Brain microvascular endothelial cell (primary cell): ENCODE results near the gene PATJ.
"Not testable (repeated sequence)": the region's sequence is repeated elsewhere in the genome, so short reads cannot be mapped to it uniquely, and the experiment has no call there.

Source experiments
- DNase-seq: peaks from one replicate; pipeline ENCODE4 v3.0.0-alpha.2; 2020
- H3K27ac ChIP-seq: fragments of 250-450 bp; sonication (Bioruptor Pico); 2 replicates; pipeline ENCODE4 v1.5.1; 2020; ENCODE audit warnings: mild to moderate bottlenecking, moderate library complexity
- H3K27me3 ChIP-seq: fragments of 250-450 bp; sonication (Bioruptor Pico); replicated peaks from 2 replicates; pipeline ENCODE4 v1.5.1; 2020; ENCODE audit warnings: mild to moderate bottlenecking
- H3K36me3 ChIP-seq: fragments of 250-450 bp; sonication (Bioruptor Pico); replicated peaks from 2 replicates; pipeline ENCODE4 v1.5.1; 2020; ENCODE audit warnings: mild to moderate bottlenecking
- H3K4me3 ChIP-seq: 2 replicates; pipeline ENCODE4 v1.5.1; 2011; ENCODE audit warnings: low read depth, mild to moderate bottlenecking, control low read depth, low read length, moderate library complexity
- in situ Hi-C: cut with HindIII; loops from 2 replicates; pipeline ENCODE4 v1.10.0; 2017; ENCODE audit warnings: low sequenced_read_pairs, low pct_ligation_motif_present
- TF ChIP-seq, protein P1 (sequence below): IDR thresholded peaks from 2 replicates; pipeline ENCODE4 v1.5.1; 2011; ENCODE audit warnings: low read depth, mild to moderate bottlenecking, moderate library complexity, low read length, control low read depth, inconsistent platforms; ENCODE audit errors: missing control alignments

PATJ gene

DNA sequence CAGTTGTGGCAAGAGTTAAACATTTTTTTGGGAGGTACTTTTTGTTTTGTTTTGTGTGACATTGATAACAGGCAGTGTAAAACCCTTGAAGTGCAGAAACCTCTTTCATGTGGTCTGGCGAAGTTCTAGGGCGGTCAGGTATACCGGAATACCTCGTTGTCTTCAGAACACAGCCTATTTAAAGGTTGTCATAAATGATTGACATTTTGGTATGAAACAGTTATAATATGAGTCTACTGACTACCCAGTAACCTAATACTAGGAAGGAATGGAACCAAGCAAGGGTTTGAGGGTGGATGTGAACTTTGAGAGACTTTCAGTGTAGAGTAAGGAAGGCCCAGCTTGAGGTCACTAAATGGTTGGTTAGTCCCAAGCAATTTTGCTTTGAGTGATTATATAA lies 40.5 kb downstream of the PATJ start:
- in situ Hi-C loops: no loop called here
- H3K27me3 ChIP-seq: no peaks in the 10 kb centered on the region
- H3K36me3 ChIP-seq: no peaks in the 10 kb centered on the region
- DNase-seq: no peak
- H3K27ac ChIP-seq: no peak overlapping the region
- TF ChIP-seq, protein P1, sequence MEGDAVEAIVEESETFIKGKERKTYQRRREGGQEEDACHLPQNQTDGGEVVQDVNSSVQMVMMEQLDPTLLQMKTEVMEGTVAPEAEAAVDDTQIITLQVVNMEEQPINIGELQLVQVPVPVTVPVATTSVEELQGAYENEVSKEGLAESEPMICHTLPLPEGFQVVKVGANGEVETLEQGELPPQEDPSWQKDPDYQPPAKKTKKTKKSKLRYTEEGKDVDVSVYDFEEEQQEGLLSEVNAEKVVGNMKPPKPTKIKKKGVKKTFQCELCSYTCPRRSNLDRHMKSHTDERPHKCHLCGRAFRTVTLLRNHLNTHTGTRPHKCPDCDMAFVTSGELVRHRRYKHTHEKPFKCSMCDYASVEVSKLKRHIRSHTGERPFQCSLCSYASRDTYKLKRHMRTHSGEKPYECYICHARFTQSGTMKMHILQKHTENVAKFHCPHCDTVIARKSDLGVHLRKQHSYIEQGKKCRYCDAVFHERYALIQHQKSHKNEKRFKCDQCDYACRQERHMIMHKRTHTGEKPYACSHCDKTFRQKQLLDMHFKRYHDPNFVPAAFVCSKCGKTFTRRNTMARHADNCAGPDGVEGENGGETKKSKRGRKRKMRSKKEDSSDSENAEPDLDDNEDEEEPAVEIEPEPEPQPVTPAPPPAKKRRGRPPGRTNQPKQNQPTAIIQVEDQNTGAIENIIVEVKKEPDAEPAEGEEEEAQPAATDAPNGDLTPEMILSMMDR: no peak
- no peak overlapping the region for H3K4me3 ChIP-seq

DNA sequence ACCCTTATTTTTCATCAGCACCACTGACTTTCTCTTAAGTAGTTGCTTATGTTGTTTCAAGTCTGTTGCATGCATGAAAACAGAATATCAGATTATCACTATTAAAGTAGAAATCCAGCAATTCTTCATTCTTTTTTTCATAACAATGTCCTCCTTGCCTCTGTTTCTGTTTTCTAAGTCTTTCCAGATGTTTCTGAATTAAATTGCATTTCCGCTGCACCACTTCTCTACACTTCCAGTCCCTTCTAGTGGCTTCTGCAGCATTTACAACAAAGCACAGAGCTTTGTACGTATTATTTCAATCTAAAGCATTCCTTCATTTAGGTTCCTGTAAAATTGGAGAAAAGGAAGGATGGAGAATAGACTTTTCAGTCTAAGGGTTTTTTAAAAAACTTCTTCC lies 42.4 kb downstream of the PATJ start:
- H3K27ac ChIP-seq: no peak overlapping the region
- H3K4me3 ChIP-seq: no peak overlapping the region
- H3K36me3 ChIP-seq: no peaks in the 10 kb centered on the region
- no peak for DNase-seq
- TF ChIP-seq, protein P1: no peak
- in situ Hi-C loops: no loop called here
- H3K27me3 ChIP-seq: no peaks in the 10 kb centered on the region

DNA sequence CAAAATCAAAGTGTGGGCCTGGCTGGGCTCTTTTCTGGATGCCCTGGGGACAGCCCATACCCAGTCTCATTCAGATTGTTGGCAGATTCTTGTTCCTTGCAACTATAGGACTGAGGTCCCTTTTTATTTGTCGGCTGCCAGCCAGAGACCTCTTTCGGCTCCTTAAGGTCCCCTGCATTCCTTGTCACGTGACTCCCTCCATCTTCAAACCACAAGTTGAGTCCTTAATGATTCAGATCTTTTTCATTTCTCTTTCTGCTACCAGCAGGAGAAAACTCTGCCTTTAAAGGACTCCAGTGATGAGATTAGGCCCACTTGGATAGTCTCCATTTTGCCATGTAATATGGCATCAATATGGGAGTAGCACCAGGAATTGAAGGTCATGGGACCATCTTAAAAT lies 48.6 kb downstream of the PATJ start:
- H3K27me3 ChIP-seq: no peaks in the 10 kb centered on the region
- TF ChIP-seq, protein P1: no peak
- H3K4me3 ChIP-seq: no peak overlapping the region
- no peaks in the 10 kb centered on the region for H3K36me3 ChIP-seq
- DNase-seq: no peak
- in situ Hi-C loops: no loop called here
- no peak overlapping the region for H3K27ac ChIP-seq

DNA sequence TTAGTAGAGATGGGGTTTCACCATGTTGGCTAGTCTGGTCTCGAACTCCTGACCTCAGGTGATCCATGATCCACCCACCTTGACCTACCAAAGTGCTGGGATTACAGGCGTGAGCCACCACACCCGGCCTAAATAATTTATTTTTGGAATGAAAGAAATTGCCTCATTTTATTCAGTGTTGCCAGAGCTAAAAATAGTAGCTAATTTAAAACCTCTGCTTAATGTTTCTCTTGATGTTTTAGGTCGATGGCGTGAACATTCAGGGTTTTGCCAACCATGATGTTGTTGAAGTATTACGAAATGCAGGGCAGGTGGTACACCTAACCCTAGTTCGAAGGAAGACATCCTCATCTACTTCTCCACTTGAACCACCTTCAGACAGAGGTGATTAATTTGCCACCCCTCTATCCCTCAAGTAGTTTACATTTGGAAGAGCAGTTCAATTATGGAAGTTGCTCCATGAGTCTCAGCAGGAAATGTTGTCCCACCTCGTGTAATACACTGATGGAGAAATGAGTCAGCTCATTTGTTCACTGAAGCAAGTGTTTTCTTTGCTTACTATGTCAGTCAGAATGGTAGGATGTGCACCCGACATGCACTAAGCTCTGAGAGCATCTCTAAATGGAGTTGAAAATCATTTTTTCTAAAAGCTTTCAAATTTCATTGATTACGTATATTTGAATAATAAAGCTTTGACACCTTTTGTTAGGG lies 54.9 kb downstream of the PATJ start:
- Histone ChIP-seq H3K27me3 (no peaks in the 10 kb centered on the region), H3K27ac (no peak overlapping the region), H3K36me3 (no peaks in the 10 kb centered on the region), H3K4me3 (no peak overlapping the region)
- in situ Hi-C loops: no loop called here
- TF ChIP-seq, protein P1: no peak
- peak; percentile 9 for DNase-seq

DNA sequence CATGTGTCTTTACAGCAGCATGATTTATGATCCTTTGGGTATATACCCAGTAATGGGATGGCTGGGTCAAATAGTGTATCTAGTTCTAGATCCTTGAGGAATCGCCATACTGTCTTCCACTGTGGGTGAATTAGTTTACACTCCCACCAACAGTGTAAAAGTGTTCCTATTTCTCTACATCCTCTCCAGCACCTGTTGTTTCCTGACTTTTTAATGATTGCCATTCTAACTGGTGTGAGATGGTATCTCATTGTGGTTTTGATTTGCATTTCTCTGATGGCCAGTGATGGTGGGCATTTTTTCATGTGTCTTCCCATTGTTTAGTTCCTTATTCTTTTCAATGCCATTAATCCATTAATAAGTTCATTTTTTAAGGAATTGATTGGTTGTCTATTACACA lies 58.8 kb downstream of the PATJ start:
- H3K4me3 ChIP-seq, H3K27ac ChIP-seq, DNase-seq, in situ Hi-C loops, H3K36me3 ChIP-seq, H3K27me3 ChIP-seq: not testable (repeated sequence)

DNA sequence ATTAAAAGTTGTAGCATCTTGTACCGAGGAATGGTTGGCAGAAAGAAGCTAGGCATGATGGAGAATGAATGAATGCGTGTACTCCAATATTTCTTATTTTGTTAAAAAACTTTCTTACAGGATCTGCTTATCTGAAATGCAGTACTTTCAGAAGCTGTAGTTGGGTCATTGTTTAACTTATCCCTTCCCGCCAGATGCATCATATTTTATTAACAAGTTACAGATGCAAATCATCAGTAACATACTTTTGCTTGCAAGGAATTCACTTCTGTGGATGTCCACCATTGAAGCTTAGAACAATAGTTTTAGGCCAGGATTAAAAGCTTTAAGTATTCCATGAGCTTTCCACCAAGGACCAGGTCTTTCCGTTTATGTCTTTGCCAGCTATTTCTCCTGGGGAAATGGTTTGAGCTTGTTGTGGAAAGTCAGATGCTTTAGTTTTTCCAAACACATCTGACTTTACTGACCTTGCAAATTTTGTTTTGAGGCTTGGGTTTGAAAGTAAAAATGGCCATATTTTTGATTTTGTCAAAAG lies 65.4 kb downstream of the PATJ start:
- TF ChIP-seq, protein P1: no peak
- H3K36me3 ChIP-seq: no peaks in the 10 kb centered on the region
- H3K27ac ChIP-seq: no peak overlapping the region
- no peak overlapping the region for H3K4me3 ChIP-seq
- in situ Hi-C loops: no loop called here
- no peaks in the 10 kb centered on the region for H3K27me3 ChIP-seq
- no peak for DNase-seq
